ENCODE measurements around the gene MINDY4.

MINDY4 gene

DNA sequence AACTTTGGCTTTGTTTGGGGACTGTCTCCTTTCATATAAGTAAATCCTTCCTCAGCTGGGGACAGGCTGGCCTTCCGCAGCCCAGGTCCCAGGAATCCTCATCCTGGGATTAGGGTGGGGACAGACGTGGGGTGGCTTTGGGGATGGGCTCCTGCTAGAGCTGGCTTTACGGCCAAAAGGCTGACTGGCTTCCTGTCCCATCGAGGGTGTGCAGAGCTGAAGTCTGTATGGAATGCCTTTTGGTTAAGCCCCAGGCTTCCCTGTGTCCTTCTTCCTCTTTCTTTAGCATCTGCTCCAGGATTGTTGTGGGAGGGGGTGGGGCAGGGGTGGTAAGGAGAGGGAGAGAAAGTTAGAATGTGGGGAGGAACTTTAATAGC is 81.1 kb downstream of the MINDY4 start:
- no peaks in the 10 kb centered on the region for H3K27me3 ChIP-seq (ENCODE audit: control insufficient read depth in 2 of 2, insufficient read depth in 2 of 2, low read length in 2 of 2)
- H3K9ac ChIP-seq (ENCODE audit: low read depth in 1 of 2, low read length in 2 of 2), result no peak overlapping the region
- H3K4me1 ChIP-seq (ENCODE audit: control insufficient read depth in 2 of 2, insufficient read depth in 2 of 2, low read length in 2 of 2), result no peaks in the 10 kb centered on the region
- H3K4me3 ChIP-seq (ENCODE audit: low read length in 2 of 2), result no peak overlapping the region
- peak overlapping the region; percentile 5 to 26 for H3K27ac ChIP-seq (ENCODE audit: low read depth in 2 of 2, low read length in 2 of 2)
- H3K9me3 ChIP-seq (ENCODE audit: control insufficient read depth in 2 of 2, low read length in 2 of 2), result no peaks in the 10 kb centered on the region
- no peaks in the 10 kb centered on the region for H3K36me3 ChIP-seq (ENCODE audit: control insufficient read depth in 2 of 2, insufficient read depth in 2 of 2, low read length in 2 of 2)

DNA sequence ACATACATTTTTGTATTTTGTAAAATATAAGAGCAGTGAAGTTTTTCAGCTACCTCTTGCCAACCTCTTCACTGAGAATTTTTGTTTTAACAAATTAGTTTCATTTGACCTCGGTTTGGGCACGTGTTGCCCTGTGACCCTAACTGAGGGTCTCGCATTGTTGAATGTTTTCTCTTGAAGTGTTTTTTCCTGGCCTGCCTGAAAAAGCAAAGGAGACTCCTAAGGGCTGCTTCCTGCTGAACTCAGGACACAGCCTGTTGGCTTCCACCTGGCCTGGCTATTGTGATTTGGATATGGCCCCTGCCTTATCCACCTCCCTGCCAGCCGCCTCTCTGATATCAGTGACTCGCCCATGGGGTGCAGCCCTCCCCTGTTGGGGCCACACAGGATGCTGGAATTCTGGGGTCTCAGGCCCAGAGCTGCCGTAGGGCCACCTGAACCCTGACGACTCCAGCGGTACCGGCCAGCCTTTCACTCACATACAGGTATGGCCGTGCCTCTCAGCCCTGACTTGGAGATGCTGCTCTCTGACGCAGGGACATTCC is 81.6 kb downstream of the MINDY4 start:
- H3K36me3 ChIP-seq (ENCODE audit: control insufficient read depth in 2 of 2, insufficient read depth in 2 of 2, low read length in 2 of 2), result no peaks in the 10 kb centered on the region
- H3K9me3 ChIP-seq (ENCODE audit: control insufficient read depth in 2 of 2, low read length in 2 of 2), result no peaks in the 10 kb centered on the region
- no peak overlapping the region for H3K9ac ChIP-seq (ENCODE audit: low read depth in 1 of 2, low read length in 2 of 2)
- H3K4me1 ChIP-seq (ENCODE audit: control insufficient read depth in 2 of 2, insufficient read depth in 2 of 2, low read length in 2 of 2), result no peaks in the 10 kb centered on the region
- no peak overlapping the region for H3K4me3 ChIP-seq (ENCODE audit: low read length in 2 of 2)
- peak overlapping the region in 1 of 2 donors; percentile 53 for H3K27ac ChIP-seq (ENCODE audit: low read depth in 2 of 2, low read length in 2 of 2)
- no peaks in the 10 kb centered on the region for H3K27me3 ChIP-seq (ENCODE audit: control insufficient read depth in 2 of 2, insufficient read depth in 2 of 2, low read length in 2 of 2)

DNA sequence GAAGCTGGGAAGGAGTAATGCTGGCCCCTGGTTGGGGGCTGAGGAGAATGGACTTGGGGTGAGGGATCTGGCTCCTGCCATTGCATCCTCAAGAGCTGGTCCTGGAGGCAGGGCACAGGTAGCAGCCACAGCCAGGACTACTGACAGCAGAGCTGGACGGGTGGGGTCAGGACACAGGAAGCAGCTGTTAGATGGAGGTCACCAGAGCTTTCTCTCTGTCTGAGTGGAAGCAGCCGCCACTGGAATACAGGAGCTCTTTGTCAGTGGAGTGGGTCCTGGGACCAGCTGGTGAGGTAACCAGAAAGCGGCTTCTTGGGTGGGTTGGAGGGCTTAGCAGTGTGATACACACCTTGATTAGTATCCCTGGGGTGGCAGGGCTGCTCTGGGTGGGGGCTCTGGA is 82.4 kb downstream of the MINDY4 start:
- Histone ChIP-seq H3K4me3 (ENCODE audit: low read length in 2 of 2) (no peak overlapping the region), H3K9me3 (ENCODE audit: control insufficient read depth in 2 of 2, low read length in 2 of 2) (no peaks in the 10 kb centered on the region), H3K27me3 (ENCODE audit: control insufficient read depth in 2 of 2, insufficient read depth in 2 of 2, low read length in 2 of 2) (no peaks in the 10 kb centered on the region), H3K36me3 (ENCODE audit: control insufficient read depth in 2 of 2, insufficient read depth in 2 of 2, low read length in 2 of 2) (no peaks in the 10 kb centered on the region), H3K9ac (ENCODE audit: low read depth in 1 of 2, low read length in 2 of 2) (no peak overlapping the region), H3K4me1 (ENCODE audit: control insufficient read depth in 2 of 2, insufficient read depth in 2 of 2, low read length in 2 of 2) (no peaks in the 10 kb centered on the region), H3K27ac (ENCODE audit: low read depth in 2 of 2, low read length in 2 of 2) (peak overlapping the region in 1 of 2 donors; percentile 53)

DNA sequence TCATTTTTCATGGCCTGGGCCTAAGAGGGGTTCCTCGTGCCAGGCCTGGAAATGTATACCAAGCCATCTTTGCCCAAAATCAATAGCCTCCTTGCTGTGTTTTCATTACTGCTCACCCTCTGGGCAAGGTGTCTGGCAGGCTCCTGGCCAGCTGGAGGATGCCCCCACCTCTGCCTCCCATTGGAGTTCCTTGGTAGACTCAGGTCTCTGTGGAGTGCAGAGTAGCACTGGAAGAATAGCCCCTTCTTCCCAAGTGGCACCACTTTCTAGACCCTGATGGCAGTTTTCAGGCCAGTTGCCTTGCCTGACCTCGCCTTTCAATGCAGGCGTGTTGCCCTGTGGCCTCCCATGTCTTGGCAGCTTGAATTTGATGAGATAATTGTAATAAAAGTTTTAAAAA is 84.7 kb downstream of the MINDY4 start:
- no peaks in the 10 kb centered on the region for H3K9me3 ChIP-seq (ENCODE audit: control insufficient read depth in 2 of 2, low read length in 2 of 2)
- H3K36me3 ChIP-seq (ENCODE audit: control insufficient read depth in 2 of 2, insufficient read depth in 2 of 2, low read length in 2 of 2), result no peaks in the 10 kb centered on the region
- H3K27me3 ChIP-seq (ENCODE audit: control insufficient read depth in 2 of 2, insufficient read depth in 2 of 2, low read length in 2 of 2), result no peaks in the 10 kb centered on the region
- H3K4me3 ChIP-seq (ENCODE audit: low read length in 2 of 2), result no peak overlapping the region
- H3K4me1 ChIP-seq (ENCODE audit: control insufficient read depth in 2 of 2, insufficient read depth in 2 of 2, low read length in 2 of 2), result peaks cover 6 to 10% of the 10 kb centered on the region in 2 donors
- H3K9ac ChIP-seq (ENCODE audit: low read depth in 1 of 2, low read length in 2 of 2), result no peak overlapping the region
- H3K27ac ChIP-seq (ENCODE audit: low read depth in 2 of 2, low read length in 2 of 2), result no peak overlapping the region

DNA sequence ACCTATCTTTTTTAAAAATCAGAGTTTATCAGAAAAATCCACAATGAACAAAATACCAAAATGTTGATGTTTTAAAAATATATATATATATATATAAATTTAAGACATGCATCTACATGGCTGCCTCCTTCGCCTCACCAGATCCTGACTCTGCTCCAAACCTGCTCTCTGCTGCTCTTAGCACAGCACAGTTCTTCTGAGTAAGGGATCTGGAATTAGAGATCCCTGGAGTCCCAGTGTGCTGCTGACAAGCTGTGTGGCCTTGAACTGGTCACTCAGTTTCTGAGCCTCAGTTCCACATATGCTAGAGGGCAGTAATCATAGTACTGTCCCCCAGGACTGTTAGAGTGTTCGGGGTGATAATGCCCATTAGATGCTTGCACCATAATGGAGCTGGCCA is 87.4 kb downstream of the MINDY4 start:
- peaks cover 6 to 10% of the 10 kb centered on the region in 2 donors for H3K4me1 ChIP-seq (ENCODE audit: control insufficient read depth in 2 of 2, insufficient read depth in 2 of 2, low read length in 2 of 2)
- no peak overlapping the region for H3K27ac ChIP-seq (ENCODE audit: low read depth in 2 of 2, low read length in 2 of 2)
- no peak overlapping the region for H3K4me3 ChIP-seq (ENCODE audit: low read length in 2 of 2)
- H3K36me3 ChIP-seq (ENCODE audit: control insufficient read depth in 2 of 2, insufficient read depth in 2 of 2, low read length in 2 of 2), result no peaks in the 10 kb centered on the region
- H3K27me3 ChIP-seq (ENCODE audit: control insufficient read depth in 2 of 2, insufficient read depth in 2 of 2, low read length in 2 of 2), result no peaks in the 10 kb centered on the region
- H3K9ac ChIP-seq (ENCODE audit: low read depth in 1 of 2, low read length in 2 of 2), result no peak overlapping the region
- no peaks in the 10 kb centered on the region for H3K9me3 ChIP-seq (ENCODE audit: control insufficient read depth in 2 of 2, low read length in 2 of 2)

DNA sequence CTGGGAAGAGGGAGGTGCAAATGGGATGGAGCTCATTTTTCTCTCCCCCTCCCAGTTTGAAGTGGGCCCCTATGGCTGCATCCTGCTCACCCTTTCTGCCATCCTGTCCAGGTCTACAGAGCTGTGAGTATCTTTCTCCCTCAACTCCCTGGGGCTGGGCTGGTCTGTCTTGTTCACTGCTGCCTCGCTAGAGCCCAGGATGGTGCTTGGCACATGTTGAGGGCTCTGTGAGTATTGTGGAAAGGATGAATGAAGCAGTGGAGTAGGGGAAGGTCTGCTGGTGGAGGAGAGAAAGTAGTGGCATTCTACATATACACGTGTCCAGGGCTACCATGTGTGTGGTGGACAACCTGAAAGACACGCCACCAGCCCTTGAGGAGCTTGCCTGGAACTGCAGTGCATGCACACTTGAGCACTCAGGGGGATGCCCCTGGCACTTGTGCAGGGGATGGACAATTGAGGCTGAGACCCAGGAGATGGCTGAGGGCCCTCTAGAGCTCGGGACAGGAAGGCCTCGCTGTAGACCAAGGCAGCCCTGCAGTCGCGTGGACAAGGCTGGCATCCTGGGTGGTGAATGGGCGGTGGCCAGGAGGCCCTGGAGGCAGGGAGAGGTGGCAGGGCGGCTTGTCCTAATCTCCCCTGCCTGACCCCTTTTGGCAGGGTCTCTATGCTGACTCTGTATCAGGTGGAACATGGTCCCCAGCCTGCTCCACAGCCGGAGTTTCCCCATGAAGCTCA is 88.2 kb downstream of the MINDY4 start:
- H3K9ac ChIP-seq (ENCODE audit: low read depth in 1 of 2, low read length in 2 of 2), result no peak overlapping the region
- H3K36me3 ChIP-seq (ENCODE audit: control insufficient read depth in 2 of 2, insufficient read depth in 2 of 2, low read length in 2 of 2), result no peaks in the 10 kb centered on the region
- no peaks in the 10 kb centered on the region for H3K9me3 ChIP-seq (ENCODE audit: control insufficient read depth in 2 of 2, low read length in 2 of 2)
- H3K27me3 ChIP-seq (ENCODE audit: control insufficient read depth in 2 of 2, insufficient read depth in 2 of 2, low read length in 2 of 2), result no peaks in the 10 kb centered on the region
- H3K4me1 ChIP-seq (ENCODE audit: control insufficient read depth in 2 of 2, insufficient read depth in 2 of 2, low read length in 2 of 2), result peaks cover 6 to 10% of the 10 kb centered on the region in 2 donors
- H3K27ac ChIP-seq (ENCODE audit: low read depth in 2 of 2, low read length in 2 of 2), result no peak overlapping the region
- no peak overlapping the region for H3K4me3 ChIP-seq (ENCODE audit: low read length in 2 of 2)

DNA sequence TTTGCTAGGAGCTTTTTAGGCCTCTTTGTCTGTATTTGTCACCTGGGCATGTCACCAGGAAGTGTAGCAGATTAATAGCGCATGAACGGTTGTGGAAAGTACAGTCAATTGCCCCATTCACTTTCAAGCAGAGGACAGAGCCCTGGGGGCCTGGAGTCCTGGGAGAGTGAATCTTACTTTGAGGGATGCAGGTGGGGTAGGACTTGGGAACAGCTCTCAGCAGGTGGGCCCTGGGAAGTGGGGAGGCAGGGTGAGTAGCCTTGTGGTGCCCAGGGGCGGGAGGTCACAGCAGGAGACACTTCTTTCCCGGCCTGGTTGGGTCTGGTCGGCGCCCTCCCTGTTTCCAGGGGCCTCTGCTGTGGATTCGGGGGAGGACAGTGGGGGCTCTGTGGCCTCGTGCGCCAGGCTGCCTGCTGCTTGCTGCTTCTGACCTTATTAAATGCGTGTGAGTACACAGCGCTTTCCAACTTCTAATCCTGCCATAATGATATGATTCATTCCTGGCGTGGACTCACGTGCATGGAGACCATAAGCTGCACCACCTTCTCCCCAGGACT is 88.8 kb downstream of the MINDY4 start:
- H3K9ac ChIP-seq (ENCODE audit: low read depth in 1 of 2, low read length in 2 of 2), result no peak overlapping the region
- H3K4me3 ChIP-seq (ENCODE audit: low read length in 2 of 2), result no peak overlapping the region
- no peaks in the 10 kb centered on the region for H3K9me3 ChIP-seq (ENCODE audit: control insufficient read depth in 2 of 2, low read length in 2 of 2)
- peak overlapping the region in 1 of 2 donors; percentile 6 for H3K27ac ChIP-seq (ENCODE audit: low read depth in 2 of 2, low read length in 2 of 2)
- no peaks in the 10 kb centered on the region for H3K36me3 ChIP-seq (ENCODE audit: control insufficient read depth in 2 of 2, insufficient read depth in 2 of 2, low read length in 2 of 2)
- H3K4me1 ChIP-seq (ENCODE audit: control insufficient read depth in 2 of 2, insufficient read depth in 2 of 2, low read length in 2 of 2), result peaks cover 6 to 12% of the 10 kb centered on the region in 2 donors
- H3K27me3 ChIP-seq (ENCODE audit: control insufficient read depth in 2 of 2, insufficient read depth in 2 of 2, low read length in 2 of 2), result no peaks in the 10 kb centered on the region

DNA sequence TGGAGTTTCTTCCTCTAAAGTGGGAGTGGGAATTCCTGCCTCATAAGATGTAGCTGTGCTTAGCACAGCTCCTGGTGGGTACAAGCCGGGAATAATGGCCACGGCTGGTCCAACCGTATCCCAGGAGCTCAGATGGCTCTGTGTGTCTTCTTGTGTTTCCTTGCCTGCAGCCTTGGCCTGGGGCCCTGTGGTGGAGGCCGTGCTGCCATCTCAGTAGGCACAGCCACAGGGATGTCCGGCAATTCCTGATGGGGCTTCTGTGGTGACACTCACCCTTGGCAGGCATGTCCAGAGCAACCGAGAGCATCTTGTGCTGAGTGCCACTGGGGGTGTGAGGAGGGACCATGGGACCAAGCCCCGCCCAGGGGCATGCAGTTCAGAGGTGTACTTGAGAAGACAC is 90.4 kb downstream of the MINDY4 start:
- peaks cover 6 to 16% of the 10 kb centered on the region in 2 donors for H3K4me1 ChIP-seq (ENCODE audit: control insufficient read depth in 2 of 2, insufficient read depth in 2 of 2, low read length in 2 of 2)
- no peak overlapping the region for H3K27ac ChIP-seq (ENCODE audit: low read depth in 2 of 2, low read length in 2 of 2)

DNA sequence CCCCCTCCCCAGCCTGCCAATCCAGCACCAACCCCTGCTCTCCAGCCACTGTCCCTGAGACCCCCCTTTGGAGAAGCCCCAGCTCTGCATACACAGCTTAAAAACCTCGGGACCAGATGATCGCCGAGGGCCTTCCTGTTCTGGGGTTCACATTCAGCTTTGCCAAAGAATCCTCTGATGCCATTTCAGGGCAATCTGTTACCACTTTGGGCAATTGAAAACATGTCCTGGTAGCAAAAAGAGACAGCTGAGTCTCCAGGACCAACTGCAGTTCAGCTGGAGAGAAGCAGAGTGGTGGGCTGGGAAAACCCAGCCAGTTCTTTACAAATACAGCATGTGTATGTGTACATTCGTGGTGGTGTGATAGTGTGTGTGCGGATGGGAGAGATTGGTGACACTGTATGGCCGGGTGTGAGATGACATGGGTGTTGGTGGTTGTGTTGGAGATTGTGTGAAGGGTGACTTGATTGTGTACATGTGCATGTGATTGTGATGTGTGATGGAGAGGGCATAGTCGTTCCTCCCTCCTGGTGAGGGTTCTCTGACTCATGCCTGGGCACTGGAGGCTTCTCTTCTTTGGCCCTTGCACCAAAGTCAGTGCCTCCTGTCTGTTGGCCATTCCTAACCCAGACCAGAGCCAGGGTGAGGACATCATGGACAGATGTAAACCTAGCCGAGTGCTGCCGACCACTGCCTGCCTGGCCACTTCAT is 91.9 kb downstream of the MINDY4 start:
- peaks cover 6 to 16% of the 10 kb centered on the region in 2 donors for H3K4me1 ChIP-seq (ENCODE audit: control insufficient read depth in 2 of 2, insufficient read depth in 2 of 2, low read length in 2 of 2)
- no peaks in the 10 kb centered on the region for H3K27me3 ChIP-seq (ENCODE audit: control insufficient read depth in 2 of 2, insufficient read depth in 2 of 2, low read length in 2 of 2)
- no peak overlapping the region for H3K27ac ChIP-seq (ENCODE audit: low read depth in 2 of 2, low read length in 2 of 2)

More for the DNA sequence above, 90.4 kb downstream of the MINDY4 start:
- Histone ChIP-seq H3K9ac (ENCODE audit: low read depth in 1 of 2, low read length in 2 of 2) (no peak overlapping the region), H3K9me3 (ENCODE audit: control insufficient read depth in 2 of 2, low read length in 2 of 2) (no peaks in the 10 kb centered on the region), H3K4me3 (ENCODE audit: low read length in 2 of 2) (no peak overlapping the region), H3K36me3 (ENCODE audit: control insufficient read depth in 2 of 2, insufficient read depth in 2 of 2, low read length in 2 of 2) (no peaks in the 10 kb centered on the region), H3K27me3 (ENCODE audit: control insufficient read depth in 2 of 2, insufficient read depth in 2 of 2, low read length in 2 of 2) (no peaks in the 10 kb centered on the region)

DNA sequence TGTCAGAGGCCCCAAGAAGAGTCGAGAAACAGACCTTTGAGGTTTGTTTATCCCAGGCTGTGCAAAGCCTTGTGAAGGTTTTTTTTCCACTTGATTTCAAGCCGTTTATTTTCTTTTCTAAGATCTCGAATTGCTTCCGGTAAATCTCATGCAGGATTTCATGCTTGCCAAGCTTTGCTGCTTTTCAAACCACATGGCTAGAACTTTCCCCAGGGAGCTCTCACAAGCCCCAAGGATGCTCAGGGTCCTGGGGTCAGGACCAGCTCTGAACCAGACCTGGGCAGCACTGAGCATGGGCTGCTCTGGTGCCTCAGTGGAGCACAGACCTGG is 92.5 kb downstream of the MINDY4 start:
- Histone ChIP-seq H3K27me3 (ENCODE audit: control insufficient read depth in 2 of 2, insufficient read depth in 2 of 2, low read length in 2 of 2) (no peaks in the 10 kb centered on the region), H3K36me3 (ENCODE audit: control insufficient read depth in 2 of 2, insufficient read depth in 2 of 2, low read length in 2 of 2) (no peaks in the 10 kb centered on the region), H3K9me3 (ENCODE audit: control insufficient read depth in 2 of 2, low read length in 2 of 2) (no peaks in the 10 kb centered on the region), H3K4me3 (ENCODE audit: low read length in 2 of 2) (no peak overlapping the region), H3K9ac (ENCODE audit: low read depth in 1 of 2, low read length in 2 of 2) (no peak overlapping the region), H3K4me1 (ENCODE audit: control insufficient read depth in 2 of 2, insufficient read depth in 2 of 2, low read length in 2 of 2) (peaks cover 6 to 16% of the 10 kb centered on the region in 2 donors), H3K27ac (ENCODE audit: low read depth in 2 of 2, low read length in 2 of 2) (no peak overlapping the region)

More for the DNA sequence above, 91.9 kb downstream of the MINDY4 start:
- no peaks in the 10 kb centered on the region for H3K9me3 ChIP-seq (ENCODE audit: control insufficient read depth in 2 of 2, low read length in 2 of 2)
- H3K36me3 ChIP-seq (ENCODE audit: control insufficient read depth in 2 of 2, insufficient read depth in 2 of 2, low read length in 2 of 2), result no peaks in the 10 kb centered on the region
- H3K4me3 ChIP-seq (ENCODE audit: low read length in 2 of 2), result no peak overlapping the region
- H3K9ac ChIP-seq (ENCODE audit: low read depth in 1 of 2, low read length in 2 of 2), result no peak overlapping the region

Data from mucosa of rectum (tissue), 2 donors.